GM19035 (cell line): Measurements from ENCODE around the gene BAG2.

Experiments
- ATAC-seq: cut with Tn5 transposase; IDR thresholded peaks from one replicate; pipeline ENCODE4 v1.9.1; 2021; ENCODE audit not compliant: unreplicated experiment

The BAG2 gene

DNA sequence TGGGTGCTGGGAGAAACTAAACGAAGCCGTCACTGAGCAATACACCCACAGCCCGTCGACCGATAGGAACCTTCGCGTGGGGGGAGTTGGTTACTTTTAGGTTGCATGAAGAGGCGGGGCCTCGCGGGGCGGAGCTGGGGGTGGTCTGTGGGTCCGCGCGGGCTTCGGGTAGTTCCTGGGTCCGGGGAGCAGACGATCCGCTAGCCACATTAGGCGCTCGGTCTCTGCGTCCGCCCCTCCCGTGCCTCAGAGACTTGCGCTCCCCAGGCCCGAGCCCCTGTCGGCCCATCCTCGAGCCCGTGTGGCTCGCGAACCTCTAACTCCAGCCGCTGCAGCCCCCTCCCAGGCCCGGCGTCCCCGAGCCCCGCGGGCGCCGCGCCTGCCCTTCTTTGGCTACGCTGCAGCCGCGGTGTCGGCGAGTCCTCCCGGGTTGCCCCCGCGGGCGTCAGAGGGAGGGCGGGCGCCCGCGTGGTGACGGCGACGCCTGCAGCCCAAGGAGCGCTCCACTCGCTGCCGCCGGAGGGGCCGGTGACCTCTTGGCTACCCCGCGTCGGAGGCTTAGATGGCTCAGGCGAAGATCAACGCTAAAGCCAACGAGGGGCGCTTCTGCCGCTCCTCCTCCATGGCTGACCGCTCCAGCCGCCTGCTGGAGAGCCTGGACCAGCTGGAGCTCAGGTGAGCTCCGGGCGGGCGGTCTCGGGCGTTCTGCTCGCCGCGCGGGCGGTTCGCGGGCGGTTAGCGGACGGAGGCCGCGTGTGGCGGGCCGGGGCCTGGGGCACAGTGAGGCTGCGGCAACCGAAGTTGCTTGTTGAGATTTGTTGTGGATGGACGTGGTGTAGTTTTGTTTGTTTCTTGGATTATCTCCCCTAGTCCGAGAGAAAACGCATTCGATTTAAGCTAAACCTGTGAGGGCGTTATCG, at the start of gene BAG2:
Gene BAG2 (plus strand): TSS at position 191 of the 920 bp plus-strand sequence. CDS start 372 bp downstream, at position 563.
- ATAC-seq, result peak; percentile 89

DNA sequence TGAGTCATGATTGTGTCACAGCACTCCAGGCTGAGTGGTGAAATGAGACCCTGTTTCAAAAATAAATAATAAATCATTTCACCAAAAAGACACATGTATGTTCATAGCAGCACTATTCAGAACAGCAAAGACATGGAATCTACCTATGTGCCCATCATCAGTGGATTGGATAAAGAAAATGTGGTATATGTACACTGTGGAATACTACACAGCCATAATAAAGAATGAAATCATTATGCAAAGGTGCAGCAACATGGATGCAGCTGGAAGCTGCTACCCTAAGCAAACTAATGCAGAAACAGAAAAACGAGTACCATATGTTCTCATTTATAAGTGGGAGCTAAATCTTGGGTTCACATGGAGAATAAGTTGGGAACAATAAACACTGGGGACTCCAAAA, 49.0 kb upstream of the BAG2 start:
- no peak for ATAC-seq

DNA sequence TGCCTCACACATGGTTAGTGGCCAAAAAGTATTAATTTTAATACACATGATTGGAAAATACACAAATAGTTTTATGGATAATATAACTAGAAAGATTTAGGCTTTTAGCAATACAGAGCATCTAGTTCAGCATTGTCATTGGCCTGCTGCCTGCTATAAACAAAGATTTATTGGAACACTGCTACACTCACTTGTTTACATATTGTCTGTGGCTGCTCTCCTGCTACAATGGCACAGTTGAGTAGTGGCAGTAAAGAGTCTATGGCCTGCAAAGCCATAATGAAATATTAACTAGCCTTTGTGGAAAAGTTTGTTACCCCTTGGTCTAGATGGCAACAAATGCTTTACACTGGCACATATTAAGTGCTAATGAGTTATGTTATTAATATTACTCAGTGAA, 44.4 kb upstream of the BAG2 start:
- no peak for ATAC-seq

DNA sequence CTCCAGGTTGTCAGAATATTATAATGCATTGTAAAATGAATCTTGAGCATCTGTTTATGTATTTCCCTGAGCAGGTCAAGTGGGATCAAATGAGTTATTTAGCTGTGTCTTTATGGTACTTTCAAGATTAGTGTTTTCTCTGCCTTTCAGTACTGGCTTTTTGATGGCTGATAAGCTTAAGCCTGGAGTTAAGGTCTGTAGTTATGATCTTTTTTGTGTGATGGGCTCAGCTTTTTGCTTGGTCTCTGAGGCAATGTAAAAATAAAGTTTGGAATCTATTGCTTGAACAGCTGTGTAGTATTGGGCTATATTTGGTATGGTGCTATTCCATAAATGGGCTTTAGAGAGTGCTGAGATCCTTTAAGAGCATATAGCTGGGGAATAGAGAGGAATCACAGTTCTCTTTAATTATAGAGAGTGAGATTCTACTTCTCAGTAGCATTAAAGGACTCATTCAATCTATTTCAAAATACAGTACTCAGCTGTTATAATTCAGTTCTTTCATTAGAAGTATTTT, 41.4 kb upstream of the BAG2 start:
- ATAC-seq, result no peak

DNA sequence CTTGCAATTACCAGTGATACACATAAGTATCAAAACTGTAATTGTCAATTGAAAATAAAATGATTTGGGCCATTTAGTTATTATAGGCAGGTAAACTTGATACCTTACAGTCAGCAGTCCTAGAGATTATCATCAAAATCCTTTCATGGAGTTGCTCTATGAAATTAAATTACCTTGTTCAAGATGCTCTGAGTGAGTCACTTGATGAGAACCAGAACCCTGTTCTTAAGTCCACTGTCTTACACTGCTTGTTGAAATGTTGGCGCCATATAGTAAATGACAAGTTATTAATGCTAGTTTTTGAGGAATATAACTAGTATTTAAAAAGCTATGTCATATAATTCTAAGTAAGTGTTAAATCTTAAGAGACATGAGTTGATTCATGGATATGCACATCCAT, 37.2 kb upstream of the BAG2 start:
- ATAC-seq, result no peak

DNA sequence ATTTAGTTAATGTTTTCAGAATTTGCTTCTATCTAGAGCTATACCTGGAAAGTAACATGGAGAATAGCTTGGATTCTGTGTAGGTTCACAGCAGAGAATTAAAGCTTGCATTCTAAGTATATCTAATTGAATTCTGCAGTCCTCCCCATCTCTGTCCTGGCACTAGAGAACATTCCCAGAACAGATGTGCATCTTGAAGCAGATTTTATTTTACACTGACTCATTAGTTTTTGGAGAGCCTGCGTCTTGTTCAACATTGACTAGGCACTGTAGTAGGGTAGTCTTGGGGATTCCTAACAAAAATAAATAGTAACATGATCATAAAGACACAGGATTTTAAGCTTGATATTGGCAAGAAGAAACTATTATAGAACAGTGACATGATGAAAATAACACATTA, 36.2 kb upstream of the BAG2 start:
- ATAC-seq, result no peak

DNA sequence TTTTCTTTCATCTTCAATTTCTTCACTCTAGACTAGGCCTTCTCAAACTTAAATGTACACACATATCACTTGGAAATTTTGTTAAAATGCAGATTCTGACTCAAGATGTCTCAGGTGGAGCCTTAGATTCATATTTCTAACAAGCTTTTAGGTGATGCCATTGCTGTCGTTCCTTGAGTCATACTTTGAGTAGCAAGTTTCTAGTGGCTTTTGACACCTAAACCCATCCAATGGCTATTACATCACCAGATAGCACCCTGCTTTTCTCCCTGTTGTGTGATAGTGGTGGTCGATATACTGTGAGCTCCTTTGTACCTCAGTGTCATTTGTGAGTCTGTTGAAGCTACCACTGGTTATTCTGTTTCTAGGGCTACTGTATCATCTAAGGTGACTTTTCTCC, 34.8 kb upstream of the BAG2 start:
- ATAC-seq, result no peak

DNA sequence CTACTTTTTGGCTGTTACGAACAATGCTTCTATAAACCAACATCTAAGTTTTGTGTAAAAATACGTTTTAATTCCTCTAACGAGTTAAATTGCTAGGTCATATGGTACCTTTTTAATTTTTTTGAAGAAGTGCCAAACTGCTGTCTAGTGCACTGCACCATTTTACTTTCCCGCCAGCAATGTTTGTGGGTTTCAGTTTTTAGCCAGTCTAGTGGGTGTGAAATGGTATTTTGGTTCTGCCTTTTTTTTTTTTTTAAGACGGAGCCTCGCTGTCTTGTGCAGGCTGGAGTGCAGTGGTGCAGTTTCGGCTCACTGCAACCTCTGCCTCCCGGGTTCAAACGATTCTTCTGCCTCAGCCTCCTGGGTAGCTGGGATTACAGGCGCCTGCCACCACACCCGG, 34.1 kb upstream of the BAG2 start:
- ATAC-seq, result no peak

DNA sequence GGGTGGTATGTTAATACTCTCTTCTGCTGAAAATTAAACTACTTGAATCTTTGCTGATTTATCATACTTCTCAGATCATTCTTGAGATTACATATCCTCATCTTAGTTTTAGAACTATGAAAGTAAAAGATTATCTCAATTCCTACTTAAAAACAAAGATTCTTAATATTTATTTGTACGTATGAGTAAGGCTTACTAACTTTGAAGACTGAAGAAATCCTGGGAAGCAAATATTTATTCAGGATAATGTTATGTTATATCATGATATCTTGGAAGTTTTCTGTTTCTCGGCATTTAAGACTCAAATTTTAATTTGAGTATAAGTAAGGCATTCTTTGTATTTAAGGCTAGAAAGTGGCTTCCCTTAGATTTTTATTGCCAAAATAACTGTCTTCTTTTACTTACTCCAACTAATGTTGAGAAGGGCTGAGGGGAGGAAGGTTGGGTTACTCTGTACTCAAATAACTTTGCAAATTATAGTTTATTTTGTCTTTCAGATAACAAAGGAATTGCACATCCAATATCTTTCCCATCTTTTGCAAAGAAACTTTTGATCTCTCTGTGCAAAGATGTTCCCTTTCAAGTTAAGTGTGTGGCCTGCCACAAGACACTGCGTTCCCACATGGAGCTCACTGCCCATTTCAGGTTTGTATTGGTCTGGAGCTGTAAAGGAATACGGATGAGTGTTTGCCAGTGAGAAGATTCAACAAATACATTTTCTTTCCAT, 30.5 kb upstream of the BAG2 start:
- no peak for ATAC-seq

DNA sequence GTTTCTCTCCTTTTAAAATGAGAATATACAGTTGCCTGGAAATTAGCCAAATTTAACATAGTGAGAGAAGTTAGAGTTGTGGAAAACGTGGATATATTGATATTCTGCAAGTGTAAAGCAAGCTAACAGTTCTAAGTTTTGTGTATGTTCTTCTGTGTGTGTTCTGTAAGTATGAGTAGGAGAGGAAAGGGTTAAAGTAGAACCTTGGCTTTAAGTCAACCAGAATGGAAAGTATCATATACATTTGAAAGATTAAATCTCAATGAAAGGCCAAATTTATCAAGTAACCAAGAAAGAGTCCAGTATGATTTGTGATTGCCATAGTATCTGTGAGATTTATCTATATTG, 30.0 kb upstream of the BAG2 start:
- no peak for ATAC-seq

DNA sequence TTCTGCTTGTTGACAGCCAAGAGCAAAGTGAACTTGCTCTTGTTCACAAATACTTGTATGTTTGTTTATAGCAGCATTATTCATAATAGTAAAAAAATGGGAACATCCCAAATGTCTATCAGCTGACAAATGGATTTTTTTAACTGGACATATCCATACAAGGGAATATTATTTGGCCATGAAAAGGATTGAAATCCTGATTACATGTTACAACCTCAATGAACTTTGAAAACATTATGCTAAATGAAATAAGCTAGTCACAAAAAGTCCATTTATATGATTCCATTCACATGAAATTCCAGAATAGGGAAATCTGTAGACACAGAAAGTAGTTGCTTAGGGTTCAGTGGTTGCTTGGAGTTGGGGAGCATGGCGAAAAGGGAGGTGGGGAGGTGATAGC, 28.4 kb upstream of the BAG2 start:
- no peak for ATAC-seq

DNA sequence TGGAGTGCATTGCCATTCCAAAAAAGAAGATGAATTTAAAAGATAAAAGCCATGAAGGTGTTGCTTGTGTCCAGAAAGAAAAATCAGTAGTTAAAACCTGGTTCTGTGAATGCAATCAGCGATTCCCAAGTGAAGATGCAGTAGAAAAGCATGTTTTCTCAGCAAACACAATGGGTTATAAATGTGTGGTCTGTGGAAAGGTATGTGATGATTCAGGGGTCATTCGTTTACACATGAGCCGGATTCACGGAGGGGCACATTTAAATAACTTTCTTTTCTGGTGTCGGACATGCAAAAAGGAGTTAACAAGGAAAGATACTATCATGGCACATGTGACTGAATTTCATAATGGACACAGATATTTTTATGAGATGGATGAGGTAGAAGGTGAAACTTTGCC, 24.7 kb upstream of the BAG2 start:
- no peak for ATAC-seq

DNA sequence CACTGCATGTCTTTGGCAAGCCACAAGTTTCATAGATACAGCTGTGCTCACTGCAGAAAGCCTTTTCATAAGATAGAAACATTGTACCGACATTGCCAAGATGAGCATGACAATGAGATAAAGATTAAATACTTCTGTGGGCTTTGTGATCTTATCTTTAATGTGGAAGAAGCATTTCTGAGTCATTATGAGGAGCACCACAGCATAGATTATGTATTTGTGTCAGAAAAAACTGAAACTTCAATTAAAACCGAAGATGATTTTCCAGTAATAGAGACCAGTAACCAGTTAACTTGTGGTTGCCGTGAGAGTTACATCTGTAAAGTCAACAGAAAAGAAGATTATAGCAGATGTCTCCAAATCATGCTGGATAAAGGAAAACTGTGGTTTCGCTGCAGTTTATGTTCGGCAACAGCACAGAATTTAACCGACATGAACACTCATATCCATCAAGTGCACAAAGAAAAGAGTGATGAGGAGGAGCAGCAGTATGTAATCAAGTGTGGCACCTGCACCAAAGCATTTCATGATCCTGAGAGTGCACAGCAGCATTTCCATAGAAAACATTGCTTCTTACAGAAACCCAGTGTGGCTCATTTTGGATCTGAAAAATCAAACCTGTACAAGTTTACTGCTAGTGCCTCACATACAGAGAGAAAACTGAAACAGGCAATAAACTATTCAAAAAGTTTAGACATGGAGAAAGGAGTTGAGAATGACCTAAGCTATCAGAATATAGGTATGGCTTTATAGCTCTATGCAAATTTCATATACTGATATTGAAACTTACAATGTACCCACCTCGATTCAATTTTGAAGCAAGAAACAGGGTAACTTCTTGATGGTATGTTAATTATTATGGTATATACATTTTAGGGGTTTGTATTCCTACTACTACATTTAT, 23.9 kb upstream of the BAG2 start:
- ATAC-seq, result no peak

DNA sequence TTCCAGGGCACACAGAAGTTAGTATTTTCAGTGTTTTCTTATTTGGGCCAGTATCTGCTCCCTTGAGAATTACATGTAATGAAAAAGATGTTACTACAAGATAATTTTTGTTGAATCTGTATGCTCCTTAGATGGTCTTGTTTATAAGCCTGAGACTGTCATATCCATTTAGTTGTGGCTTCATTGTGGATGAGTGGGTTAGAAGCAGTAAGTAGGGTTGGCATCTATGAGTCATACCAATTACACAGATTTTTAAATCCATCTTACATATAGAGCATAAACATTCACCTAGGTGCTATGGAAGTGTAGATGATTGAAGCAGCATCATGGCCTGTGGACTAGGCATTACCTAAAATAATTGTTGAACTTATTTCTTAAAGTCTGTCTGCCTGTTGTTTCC, 13.5 kb upstream of the BAG2 start:
- ATAC-seq, result no peak

DNA sequence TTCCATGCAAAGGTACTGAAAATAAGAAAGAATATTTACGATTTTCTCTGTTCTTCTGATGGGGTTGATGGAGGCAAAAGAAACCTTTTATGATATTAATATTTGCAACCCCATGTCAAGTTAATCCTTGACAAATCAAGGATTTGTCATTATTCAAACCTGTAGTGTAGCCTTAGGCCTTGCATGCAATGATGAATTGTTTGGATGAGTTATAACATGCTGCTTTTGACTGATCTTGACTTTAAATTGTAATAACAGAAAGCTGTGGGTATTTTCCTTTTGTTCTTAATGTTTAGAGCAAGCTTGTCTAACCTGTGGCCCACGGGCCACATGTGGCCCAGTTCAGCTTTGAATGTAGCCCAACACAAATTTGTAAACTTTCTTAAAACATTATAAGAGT, 13.0 kb upstream of the BAG2 start:
- ATAC-seq, result no peak

DNA sequence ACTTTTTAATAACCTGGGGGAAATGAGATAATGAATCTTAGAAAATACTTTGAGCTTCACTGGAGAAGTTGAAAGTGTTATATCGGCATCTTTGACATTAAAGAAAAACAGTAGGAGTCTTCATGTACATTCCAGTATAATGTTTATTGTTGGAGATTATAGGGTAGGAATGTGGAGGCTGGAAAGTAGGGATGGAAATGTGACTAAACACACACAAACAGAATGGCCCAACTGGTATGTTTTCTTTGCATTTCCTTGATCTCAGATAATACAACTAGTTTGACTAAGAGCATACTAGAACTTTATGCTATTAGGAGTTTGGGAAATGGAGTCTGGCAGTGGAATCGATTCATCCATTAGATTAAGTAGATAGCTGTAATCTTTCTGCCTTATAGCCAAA, 10.1 kb upstream of the BAG2 start:
- no peak for ATAC-seq

DNA sequence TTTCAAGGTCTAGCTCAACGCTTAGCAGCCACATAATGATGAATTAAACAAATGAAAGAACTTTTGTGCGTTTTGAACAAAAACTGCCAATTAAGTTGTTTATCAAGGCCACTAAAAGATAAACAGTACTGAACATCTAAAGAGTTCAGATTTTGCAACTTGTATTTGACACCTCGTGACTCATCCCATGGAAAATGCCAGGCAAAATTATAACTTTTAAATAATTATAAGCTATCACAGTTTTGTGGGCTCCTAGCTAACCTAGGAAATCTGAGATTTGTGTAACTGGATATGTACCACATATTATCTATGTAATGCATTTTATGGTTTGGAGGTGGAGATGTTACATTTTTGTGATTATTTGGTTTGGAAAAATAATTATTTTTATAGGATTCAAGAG, 9.6 kb upstream of the BAG2 start:
- ATAC-seq, result no peak

DNA sequence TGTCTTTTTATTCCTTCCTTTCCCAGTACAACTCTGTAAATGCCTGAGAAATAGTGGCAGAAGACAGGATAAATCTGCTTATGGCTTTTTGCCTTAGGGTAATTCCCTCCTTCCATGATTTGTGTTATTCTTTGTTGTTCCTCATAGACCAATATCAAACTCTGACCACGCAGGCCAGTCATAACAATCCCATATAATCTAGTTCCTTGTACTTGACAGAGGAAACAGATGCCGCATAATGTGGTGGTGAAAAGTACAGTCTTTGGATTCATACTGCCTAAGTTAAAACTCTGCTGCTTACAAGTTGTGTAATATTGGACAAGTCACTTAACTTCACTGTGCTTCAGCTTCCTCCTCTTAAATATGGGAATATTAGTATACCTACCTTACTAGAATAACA, 8.2 kb upstream of the BAG2 start:
- ATAC-seq, result no peak

DNA sequence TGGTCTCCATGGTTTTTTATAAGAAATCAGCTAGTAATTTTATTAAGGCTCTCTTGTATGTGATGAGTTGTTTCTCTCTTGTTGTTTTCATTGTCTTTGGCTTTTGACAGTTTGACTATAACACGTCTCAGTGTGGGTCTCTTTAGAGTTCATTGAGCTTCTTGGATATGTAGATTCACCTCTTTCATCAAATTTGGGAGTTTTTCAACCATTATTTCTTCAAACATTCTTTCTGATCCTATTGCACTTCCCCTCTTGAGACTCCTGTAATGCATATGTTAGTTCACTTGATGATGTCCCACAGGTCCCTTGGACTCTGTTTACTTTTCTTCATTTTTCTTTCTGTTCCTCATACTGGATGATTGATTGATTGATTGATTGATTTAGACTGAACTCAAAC, 7.0 kb upstream of the BAG2 start:
- ATAC-seq, result no peak

DNA sequence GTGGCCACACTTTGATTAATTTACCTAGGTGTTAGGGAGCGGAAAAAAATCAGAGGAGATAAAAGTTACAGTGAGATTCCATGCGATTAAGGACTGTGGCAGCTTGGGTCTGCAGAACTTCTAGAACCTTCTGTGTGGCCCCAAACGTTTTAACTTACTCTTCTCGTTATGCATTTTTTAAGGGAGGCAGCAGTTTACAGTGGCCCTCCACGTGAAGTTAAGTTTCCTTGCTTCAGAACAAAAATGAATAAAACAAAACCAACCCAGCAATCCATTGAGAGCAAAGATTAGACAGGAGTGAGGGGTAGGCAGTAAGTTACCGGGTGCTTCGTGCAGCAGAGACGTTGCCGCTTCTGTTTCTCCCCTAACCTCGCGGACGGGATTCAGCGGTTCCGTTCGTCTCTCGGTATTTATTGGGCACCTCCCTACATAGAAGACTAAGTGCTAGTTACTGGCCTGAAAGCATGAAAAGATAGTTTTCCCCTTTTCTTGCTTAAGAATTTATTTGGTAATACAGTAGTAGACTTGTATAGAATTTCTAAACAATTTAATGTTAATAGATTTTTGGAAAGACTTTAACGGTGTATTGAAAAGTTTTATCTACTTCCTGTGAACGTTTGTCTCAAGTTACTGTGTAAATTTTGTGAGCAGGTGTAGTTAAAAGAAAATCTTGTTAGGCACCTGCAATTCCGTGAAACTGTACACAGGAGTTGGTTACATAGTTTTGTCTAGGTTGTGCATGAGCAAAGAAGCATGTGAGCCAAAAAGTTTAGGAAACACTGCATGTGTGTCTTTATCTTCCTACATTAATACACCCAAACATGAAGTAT, 1.1 kb downstream of the BAG2 start:
- no peak for ATAC-seq
